H1 (cell line): ENCODE data around the gene LGI4. TPM values are rescaled to one million over a fixed set of nuclear protein-coding genes. Genes with fewer than 3 reads are reported as not detected.

ENCODE experiments used
- CTBP2 ChIP-seq: IDR thresholded peaks from 2 replicates; pipeline ENCODE4 v1.7.0; 2011; ENCODE audit warnings: borderline replicate concordance, mild to moderate bottlenecking, moderate library complexity, mixed read lengths, low read length; ENCODE audit not compliant: insufficient read depth, insufficient read length
- RAD21 ChIP-seq, 2 experiments: IDR thresholded peaks in 1 of 2; conservative IDR thresholded peaks in 1 of 2; 2 replicates each; pipeline ENCODE4 v1.6.1; 2011; ENCODE audit warnings: low read depth in 2 of 2, low read length in 2 of 2, improper control_type of control experiment in 1 of 2, inconsistent platforms in 1 of 2, mild to moderate bottlenecking in 1 of 2, moderate library complexity in 1 of 2
- SIN3A ChIP-seq, 2 experiments: IDR thresholded peaks in 1 of 2; conservative IDR thresholded peaks in 1 of 2; 2 replicates each; pipeline ENCODE4 v1.6.1; 2011 to 2012; ENCODE audit warnings: low read length in 2 of 2, improper control_type of control experiment in 1 of 2, low read depth in 1 of 2, mild to moderate bottlenecking in 1 of 2
- polyA plus RNA-seq, 7 experiments: library from polyadenylated mRNA; depleted of rRNA in 3 of 7; stranded (reverse) in 5 of 7; unstranded in 2 of 7; fragments of >200 nt in 5 of 7; fragments of 200-250 nt in 2 of 7; gene quantifications; 1 replicate in 5 of 7; 2 replicates in 1 of 7; 4 replicates in 1 of 7; pipeline versions ENCODE4 v1.2.1 to v1.2.3, GENCODE V29; 2011 to 2013; ENCODE audit warnings: missing spikeins in 2 of 7, mixed read lengths in 2 of 7
- total RNA-seq: library from RNA; stranded (reverse); fragmentation: NEBNext Ultra II Directional; extraction: Animal tissue kit (Norgen Biotek cat#: 25700); gene quantifications from 2 replicates; pipeline ENCODE4 v1.2.1, GENCODE V29; 2021

The LGI4 gene
- total and polyA plus RNA-seq, 2 of the 8 experiments (the other 6 are each of a cell fraction or from before 2014, with no cell fraction given), result 2.0 to 8.2 TPM

DNA sequence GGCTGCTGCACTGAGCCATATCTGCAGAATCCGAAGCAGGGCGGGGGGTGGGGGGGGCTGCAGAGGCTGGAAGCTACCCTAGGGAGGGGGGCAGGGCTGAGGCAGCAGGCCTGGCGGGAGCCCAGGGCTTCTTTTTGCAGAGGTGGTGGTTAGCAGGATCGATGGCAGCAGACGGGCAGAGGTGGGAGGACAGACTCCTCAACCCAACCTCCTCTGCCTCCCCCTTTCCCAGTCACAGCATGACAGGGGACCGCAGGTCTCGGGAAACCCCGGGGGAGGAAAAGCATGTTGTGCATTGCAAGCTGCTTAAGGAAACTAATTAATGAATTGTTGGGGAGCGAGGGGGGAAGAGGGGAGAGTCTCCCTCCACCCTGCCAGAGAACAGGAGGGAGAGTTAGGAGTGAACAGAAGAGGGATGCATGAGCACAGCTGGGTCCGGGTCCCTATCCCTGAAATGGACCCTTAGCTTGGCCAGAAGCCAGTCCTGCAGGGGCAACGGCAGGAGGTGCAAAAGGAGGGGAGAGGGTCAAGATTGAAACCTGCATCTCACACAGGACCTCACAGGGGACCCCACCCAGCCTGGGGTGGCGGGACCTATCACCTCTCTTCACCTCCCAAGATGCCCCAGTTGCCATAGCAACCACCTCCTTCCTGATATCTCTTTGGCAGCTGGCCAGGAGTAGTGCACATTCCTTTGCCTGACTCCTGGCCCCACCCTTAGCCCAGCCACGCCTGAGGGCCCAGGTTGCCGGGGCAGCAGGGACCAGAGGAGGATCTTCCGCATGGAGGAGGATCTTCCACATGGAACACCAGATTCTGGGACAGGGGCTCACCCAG lies 10.0 kb upstream of the LGI4 start (continued):
- 0 out of 4 replicates have a peak, but pooled peaks of 1 of the 2 experiments have one; percentile 9 for TF ChIP-seq RAD21 (IDR thresholded peaks at IDR 0.05 in 1 of 2, conservative IDR thresholded peaks at IDR 0.05 in 1 of 2; ENCODE audit: low read depth in 2 of 2, low read length in 2 of 2)
- peak; percentile 28 to 43; a peak in 1 of 4 replicates for TF ChIP-seq SIN3A (conservative IDR thresholded peaks at IDR 0.05 in 1 of 2, IDR thresholded peaks at IDR 0.05 in 1 of 2; ENCODE audit: low read depth in 1 of 2, low read length in 2 of 2)
- TF ChIP-seq CTBP2, result peak; percentile 49
